22Rv1 (cell line): ENCODE results near the gene GCM1.

ENCODE experiments used
- H3K27ac ChIP-seq: fragments of 450-650 bp; 2 replicates; pipeline ENCODE4 v1.5.1; 2017
- CTCF ChIP-seq: fragments of 450-650 bp; IDR thresholded peaks from 2 replicates; pipeline ENCODE4 v1.5.1; 2017; ENCODE audit warnings: mild to moderate bottlenecking
- ZFX ChIP-seq: fragments of 450-650 bp; IDR thresholded peaks from 2 replicates; pipeline ENCODE4 v1.6.1; 2017; ENCODE audit warnings: antibody characterized with exemption, borderline replicate concordance

The GCM1 gene

GRCh38 chr6:53152576-53152975 is 3.9 kb upstream of the GCM1 start:
- TF ChIP-seq CTCF: no peak
- TF ChIP-seq ZFX: no peak

GRCh38 chr6:53151676-53152075 is 3.0 kb upstream of the GCM1 start:
- TF ChIP-seq ZFX: no peak
- peak; percentile 44 for TF ChIP-seq CTCF

More at GRCh38 chr6:53152576-53152975, 3.9 kb upstream of the GCM1 start:
- no peak overlapping the region for H3K27ac ChIP-seq

GRCh38 chr6:53144802-53145201 is 3.8 kb downstream of the GCM1 start:
- no peak overlapping the region for H3K27ac ChIP-seq
- no peak for TF ChIP-seq ZFX
- TF ChIP-seq CTCF: no peak

More at GRCh38 chr6:53151676-53152075, 3.0 kb upstream of the GCM1 start:
- H3K27ac ChIP-seq: no peak overlapping the region

DNA sequence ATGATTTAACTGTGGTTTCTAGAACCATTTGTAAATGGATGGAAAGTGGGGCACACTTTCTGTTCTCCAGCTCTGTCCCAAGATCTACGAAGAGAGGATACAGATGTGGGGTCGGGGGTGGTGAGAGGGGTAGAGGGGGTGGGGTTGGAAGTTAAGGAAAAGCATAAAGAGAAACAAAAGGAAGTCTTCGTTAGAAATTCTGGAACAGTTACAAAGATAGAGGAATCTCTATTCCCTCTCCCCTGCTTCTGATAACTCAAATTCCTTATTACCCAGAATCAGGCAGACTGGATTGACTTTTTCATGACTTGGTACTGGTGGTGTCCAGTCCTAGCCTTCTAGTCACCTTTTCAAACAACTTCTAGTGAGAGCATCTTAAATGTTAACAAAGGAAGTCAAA is 4.9 kb downstream of the GCM1 start:
- H3K27ac ChIP-seq: no peak overlapping the region
- TF ChIP-seq ZFX (no peak), CTCF (no peak)

DNA sequence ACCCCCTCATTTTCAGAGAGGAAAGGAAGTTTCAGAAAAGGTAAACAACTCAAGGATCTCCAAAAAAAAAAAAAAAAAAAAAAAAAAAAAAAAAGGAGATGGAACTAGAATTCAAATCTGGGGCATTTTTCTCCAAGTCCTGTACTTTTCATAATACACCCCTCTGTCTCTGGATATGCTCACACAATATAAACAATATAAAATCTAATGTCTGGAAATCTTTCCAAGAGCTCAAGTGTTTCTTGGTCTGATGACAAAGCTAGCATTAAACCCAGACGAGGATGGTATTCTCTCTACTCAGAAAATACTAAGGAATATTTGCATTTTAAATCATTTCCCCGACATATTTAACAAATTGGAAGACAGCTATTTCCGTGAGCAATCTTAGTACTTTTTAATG is 5.8 kb downstream of the GCM1 start:
- TF ChIP-seq CTCF (no peak), ZFX (no peak)
- no peak overlapping the region for H3K27ac ChIP-seq

DNA sequence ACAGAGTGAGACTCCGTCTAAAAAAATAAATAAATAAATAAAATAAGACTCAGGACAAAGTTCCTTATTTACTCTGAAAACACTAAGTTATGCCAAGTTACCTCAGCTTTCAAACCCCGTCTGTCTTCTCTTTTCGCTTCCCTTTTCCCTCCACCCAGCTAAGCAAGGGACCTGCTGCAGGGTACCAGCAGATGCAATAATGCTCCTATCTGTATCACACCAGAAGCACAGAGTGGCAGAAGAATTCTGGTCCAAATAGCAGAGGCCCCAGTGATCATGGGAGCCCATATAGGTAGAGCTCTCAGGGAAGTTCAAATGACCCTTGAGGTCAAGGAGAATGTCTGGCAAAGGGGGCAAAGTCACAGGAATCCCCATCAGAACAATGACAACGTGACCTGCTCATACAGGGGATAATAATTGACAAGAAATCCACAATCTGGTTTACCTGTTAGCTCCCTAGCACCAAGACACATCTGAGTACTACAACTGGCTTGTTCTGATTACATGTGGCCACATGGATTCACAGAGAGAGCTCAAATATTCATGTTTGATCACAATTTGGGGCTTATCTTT is 8.7 kb downstream of the GCM1 start:
- TF ChIP-seq CTCF (no peak), ZFX (no peak)
- no peak overlapping the region for H3K27ac ChIP-seq

- no peak overlapping the region for H3K27ac ChIP-seq
- no peak for TF ChIP-seq ZFX
- TF ChIP-seq CTCF: no peak
Measured at GRCh38 chr6:53136000-53136609, 12.5 kb downstream of the GCM1 start.
